Bronchial epithelial cell (primary cell): ENCODE results near the gene TMEM242. TPM values are rescaled to one million over a fixed set of nuclear protein-coding genes. Genes with fewer than 3 reads are reported as not detected.

Experiments used
- DNase-seq: peaks from one replicate; pipeline ENCODE4 v3.0.0-alpha.2; 2010; ENCODE audit warnings: low read depth
- FAIRE-seq: peaks from 2 replicates; lab custom pipeline; 2011; peaks lifted over from hg19 to GRCh38; lab: Jason Lieb, UNC
- H3K27me3 ChIP-seq: 2 replicates; pipeline ENCODE4 v1.5.1; 2011; ENCODE audit warnings: low read length; ENCODE audit not compliant: control insufficient read depth, insufficient read depth
- H3K36me3 ChIP-seq: 2 replicates; pipeline ENCODE4 v1.5.1; 2011; ENCODE audit warnings: low read length; ENCODE audit not compliant: control insufficient read depth, insufficient read depth
- H3K4me3 ChIP-seq: 2 replicates; pipeline ENCODE4 v1.5.1; 2011; ENCODE audit warnings: mild to moderate bottlenecking, low read depth, low read length, control low read depth
- CTCF ChIP-seq: IDR thresholded peaks from 2 replicates; pipeline ENCODE4 v1.5.1; 2011; ENCODE audit warnings: mild to moderate bottlenecking, moderate library complexity, low read length, control low read depth, inconsistent platforms; ENCODE audit not compliant: insufficient read depth, severe bottlenecking
- total RNA-seq: library from RNA; depleted of rRNA; stranded (reverse); fragments of >200 nt; gene quantifications from 2 replicates; pipeline ENCODE4 v1.2.1, GENCODE V29; 2014

The TMEM242 gene
- total RNA-seq, 1 donor from 2014 or later, result 7.1 TPM

- TF ChIP-seq CTCF, result no peak
- DNase-seq, result no peak
These were observed 54.9 kb downstream of the TMEM242 start for GRCh38 chr6:157268396-157268795.

DNA sequence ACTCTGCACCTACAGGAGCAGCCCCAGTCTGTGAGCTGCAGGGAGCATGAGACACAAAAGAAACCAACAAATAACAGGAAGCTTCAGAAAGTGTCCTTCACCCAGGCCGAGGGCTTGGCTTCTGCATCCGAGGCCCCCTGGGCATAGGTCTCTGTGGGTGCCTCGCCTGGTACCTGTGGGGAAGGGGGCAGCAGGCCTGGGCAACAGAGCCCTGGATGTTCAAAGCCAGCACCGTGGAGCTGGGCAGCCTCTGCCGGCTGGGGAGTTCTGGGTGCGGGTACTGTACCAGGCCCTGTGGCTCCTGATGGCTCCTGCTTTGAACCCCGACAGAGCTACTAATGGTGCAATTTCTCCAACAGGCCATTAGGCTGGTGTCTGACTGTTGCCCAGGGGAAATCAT is 55.7 kb downstream of the TMEM242 start:
- Histone ChIP-seq H3K36me3 (no peaks in the 10 kb centered on the region), H3K27me3 (no peaks in the 10 kb centered on the region), H3K4me3 (no peak overlapping the region)
- no peak for DNase-seq
- FAIRE-seq, result no peak
- TF ChIP-seq CTCF, result no peak

More at GRCh38 chr6:157268396-157268795, 54.9 kb downstream of the TMEM242 start:
- FAIRE-seq, result no peak
- Histone ChIP-seq H3K36me3 (no peaks in the 10 kb centered on the region), H3K4me3 (no peak overlapping the region), H3K27me3 (no peaks in the 10 kb centered on the region)

DNA sequence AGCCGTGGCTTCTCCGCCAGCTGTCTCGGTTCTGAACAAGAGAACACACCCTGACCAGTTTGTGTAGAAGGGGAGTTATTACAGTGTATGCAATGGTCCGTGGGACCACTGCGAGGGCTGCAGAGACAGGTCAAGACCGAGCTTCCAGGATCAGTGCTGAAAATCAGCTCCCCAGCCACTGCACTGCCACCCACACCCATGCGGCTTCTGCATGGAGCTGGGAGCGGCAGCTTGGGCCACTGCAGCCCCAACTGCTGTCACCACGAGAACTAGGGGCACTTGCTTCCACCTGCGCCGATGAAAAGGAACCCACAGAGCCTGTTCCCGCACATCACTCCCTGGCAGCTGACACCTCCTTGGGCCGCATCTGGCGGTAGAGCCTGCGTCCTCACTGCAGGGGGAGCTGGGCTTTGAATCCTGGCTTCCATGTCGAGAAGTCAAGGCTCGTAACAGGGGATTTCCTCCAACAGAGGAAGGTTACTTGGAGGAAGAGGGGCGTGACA is 56.2 kb downstream of the TMEM242 start:
- DNase-seq, result no peak

GRCh38 chr6:157266274-157267101 is 56.8 kb downstream of the TMEM242 start:
- TF ChIP-seq CTCF, result no peak
- Histone ChIP-seq H3K4me3 (no peak overlapping the region), H3K27me3 (no peaks in the 10 kb centered on the region), H3K36me3 (no peaks in the 10 kb centered on the region)
- FAIRE-seq (peak; percentile 97), DNase-seq (no peak)

More for the DNA sequence above, 56.2 kb downstream of the TMEM242 start:
- FAIRE-seq, result no peak
- no peak for TF ChIP-seq CTCF
- Histone ChIP-seq H3K36me3 (no peaks in the 10 kb centered on the region), H3K27me3 (no peaks in the 10 kb centered on the region), H3K4me3 (no peak overlapping the region)

DNA sequence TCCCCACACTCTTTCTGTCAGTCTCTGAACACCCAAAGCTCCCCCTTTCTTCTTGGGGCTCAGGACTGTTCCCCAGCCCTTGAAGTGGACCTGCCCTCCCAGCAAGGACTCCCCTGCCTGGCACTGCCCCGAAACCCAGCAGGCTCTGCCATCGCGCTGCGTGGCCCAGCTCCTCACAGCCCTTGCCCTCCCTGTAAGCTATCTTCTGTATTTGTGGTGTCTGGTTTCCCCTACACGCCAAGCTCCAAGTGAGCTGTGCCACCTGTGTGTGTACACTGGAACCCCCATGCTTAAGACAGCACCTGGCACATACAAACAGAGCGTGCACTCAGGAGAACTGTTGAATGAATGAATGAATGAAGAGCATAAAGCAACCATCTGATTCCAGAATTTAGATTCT is 57.7 kb downstream of the TMEM242 start:
- FAIRE-seq (no peak), DNase-seq (no peak)
- Histone ChIP-seq H3K36me3 (no peaks in the 10 kb centered on the region), H3K27me3 (no peaks in the 10 kb centered on the region), H3K4me3 (no peak overlapping the region)
- TF ChIP-seq CTCF, result no peak

DNA sequence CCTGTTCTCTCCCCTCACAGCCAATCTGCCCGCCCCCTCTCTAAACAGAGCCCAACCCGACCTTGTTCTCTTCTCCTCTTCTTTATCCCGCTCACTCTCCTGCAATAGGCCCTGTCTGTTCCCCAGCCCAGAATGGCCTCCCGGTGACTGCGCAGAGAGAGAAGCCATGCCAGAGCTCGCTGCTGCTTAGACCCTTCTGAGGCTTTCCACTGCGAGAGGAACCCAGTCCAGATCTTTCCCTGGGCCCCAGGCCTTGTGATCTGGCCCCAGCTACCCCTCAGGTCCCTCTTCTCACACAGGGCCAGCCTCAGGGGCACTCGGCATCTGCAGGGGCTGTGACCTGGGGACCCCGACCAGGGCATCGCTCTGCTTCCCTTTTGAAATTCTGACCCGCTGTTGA is 58.1 kb downstream of the TMEM242 start:
- DNase-seq, result no peak
- no peak for FAIRE-seq
- no peak for TF ChIP-seq CTCF
- H3K4me3 ChIP-seq, result no peak overlapping the region
- H3K36me3 ChIP-seq, result no peaks in the 10 kb centered on the region
- no peaks in the 10 kb centered on the region for H3K27me3 ChIP-seq
